Measurements from ENCODE around the gene PLEKHA8.

GRCh38 chr7:30091491-30091912 lies 63.3 kb downstream of the PLEKHA8 start:
- TF ChIP-seq, protein P1, sequence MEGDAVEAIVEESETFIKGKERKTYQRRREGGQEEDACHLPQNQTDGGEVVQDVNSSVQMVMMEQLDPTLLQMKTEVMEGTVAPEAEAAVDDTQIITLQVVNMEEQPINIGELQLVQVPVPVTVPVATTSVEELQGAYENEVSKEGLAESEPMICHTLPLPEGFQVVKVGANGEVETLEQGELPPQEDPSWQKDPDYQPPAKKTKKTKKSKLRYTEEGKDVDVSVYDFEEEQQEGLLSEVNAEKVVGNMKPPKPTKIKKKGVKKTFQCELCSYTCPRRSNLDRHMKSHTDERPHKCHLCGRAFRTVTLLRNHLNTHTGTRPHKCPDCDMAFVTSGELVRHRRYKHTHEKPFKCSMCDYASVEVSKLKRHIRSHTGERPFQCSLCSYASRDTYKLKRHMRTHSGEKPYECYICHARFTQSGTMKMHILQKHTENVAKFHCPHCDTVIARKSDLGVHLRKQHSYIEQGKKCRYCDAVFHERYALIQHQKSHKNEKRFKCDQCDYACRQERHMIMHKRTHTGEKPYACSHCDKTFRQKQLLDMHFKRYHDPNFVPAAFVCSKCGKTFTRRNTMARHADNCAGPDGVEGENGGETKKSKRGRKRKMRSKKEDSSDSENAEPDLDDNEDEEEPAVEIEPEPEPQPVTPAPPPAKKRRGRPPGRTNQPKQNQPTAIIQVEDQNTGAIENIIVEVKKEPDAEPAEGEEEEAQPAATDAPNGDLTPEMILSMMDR (conservative IDR thresholded peaks at IDR 0.05; ENCODE audit: low read length), result no peak
- TF ChIP-seq EZH2phosphoT487 (IDR thresholded peaks at IDR 0.05; ENCODE audit: borderline replicate concordance), result no peak

Measured in Loucy (cell line).